Liver (tissue), 2 donors: ENCODE results near the gene CTPS1.

Experiments used
- REST ChIP-seq: IDR thresholded peaks from 2 replicates; pipeline ENCODE4 v1.6.1; 2016; ENCODE audit warnings: antibody characterized with exemption, mild to moderate bottlenecking
- TF ChIP-seq, protein P1 (sequence below): IDR thresholded peaks from 2 replicates; pipeline ENCODE4 v1.6.1; 2016; ENCODE audit warnings: antibody characterized with exemption
- TF ChIP-seq, protein P2 (sequence below): fragments of 150-350 bp; IDR thresholded peaks from 2 replicates; pipeline ENCODE4 v1.5.1; 2017; ENCODE audit warnings: improper control_type of control experiment, low read depth, low read length; ENCODE audit not compliant: missing input control
- donor health status: healthy.

DNA sequence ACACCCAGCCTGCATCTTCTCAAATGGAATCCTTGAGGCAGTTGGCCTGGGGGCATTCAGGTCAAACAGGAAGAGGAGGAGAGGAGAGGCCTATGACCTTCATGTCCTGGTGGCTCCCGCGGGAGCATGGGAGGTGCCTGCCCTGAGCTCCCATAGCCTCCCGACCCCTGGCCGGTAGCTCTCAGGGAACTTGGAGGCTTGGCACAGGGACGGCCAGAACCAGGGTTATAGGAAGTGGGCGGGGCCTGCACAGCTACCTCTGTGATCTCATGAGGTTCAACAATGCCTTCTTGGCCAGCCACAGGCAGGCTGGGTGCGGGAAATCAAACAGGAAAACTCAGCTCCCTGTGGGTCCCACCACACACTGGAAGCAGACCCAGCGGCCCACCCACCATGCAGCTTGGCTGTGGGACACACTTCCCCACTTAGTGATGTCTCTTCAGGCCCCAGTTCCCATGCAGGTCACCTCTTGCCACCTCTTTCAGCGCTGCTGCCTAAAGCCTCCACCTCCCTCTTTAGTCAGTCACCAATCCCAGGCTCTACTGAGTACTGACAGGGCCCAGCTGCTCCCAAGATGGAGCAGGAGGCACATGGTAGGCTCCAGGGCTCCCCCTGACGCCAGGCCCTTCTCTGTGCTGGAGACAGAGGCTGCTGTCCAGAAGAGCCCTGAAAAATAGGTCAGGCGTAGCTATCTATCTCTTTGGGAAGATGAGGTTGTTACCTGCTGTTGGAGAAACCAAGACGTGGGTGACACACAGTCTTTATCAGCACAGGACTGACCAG is 42.2 kb downstream of the CTPS1 start, which contains the start of gene SLFNL1:
- TF ChIP-seq, protein P1, sequence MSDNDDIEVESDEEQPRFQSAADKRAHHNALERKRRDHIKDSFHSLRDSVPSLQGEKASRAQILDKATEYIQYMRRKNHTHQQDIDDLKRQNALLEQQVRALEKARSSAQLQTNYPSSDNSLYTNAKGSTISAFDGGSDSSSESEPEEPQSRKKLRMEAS, result no peak
- TF ChIP-seq, protein P2, sequence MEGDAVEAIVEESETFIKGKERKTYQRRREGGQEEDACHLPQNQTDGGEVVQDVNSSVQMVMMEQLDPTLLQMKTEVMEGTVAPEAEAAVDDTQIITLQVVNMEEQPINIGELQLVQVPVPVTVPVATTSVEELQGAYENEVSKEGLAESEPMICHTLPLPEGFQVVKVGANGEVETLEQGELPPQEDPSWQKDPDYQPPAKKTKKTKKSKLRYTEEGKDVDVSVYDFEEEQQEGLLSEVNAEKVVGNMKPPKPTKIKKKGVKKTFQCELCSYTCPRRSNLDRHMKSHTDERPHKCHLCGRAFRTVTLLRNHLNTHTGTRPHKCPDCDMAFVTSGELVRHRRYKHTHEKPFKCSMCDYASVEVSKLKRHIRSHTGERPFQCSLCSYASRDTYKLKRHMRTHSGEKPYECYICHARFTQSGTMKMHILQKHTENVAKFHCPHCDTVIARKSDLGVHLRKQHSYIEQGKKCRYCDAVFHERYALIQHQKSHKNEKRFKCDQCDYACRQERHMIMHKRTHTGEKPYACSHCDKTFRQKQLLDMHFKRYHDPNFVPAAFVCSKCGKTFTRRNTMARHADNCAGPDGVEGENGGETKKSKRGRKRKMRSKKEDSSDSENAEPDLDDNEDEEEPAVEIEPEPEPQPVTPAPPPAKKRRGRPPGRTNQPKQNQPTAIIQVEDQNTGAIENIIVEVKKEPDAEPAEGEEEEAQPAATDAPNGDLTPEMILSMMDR, result no peak
- no peak for TF ChIP-seq REST
